Measurements from ENCODE around the gene DACH1.

DNA sequence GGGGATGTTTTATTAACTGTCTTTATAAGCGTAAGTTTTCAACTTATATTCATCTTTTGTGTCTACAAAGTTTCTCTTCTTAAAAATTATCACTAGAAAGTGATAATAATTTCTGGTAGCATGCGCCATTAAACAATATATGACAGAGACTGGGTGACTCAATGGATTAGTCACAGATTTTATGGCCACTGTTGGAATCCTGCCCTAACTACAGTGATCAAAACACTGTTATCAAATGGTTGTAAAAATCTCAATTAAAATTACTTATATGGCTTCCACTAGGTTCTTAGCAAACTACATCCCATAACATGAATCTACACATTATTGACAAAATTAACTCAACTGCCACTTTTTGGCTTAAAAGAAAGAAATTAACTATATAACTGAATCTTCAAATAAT lies 350.0 kb downstream of the DACH1 start:
- no peak for TF ChIP-seq CTCF (IDR thresholded peaks at IDR 0.05; ENCODE audit: poor library complexity)
- no peak for TF ChIP-seq EZH2phosphoT487 (IDR thresholded peaks at IDR 0.05; ENCODE audit: low read depth, severe bottlenecking, unreplicated experiment)
- no peak for TF ChIP-seq EZH2 (IDR thresholded peaks at IDR 0.05; ENCODE audit: borderline replicate concordance)

All from hepatocyte (in vitro differentiated cells).